Endodermal cell (in vitro differentiated cells): ENCODE measurements around the gene WNK2. TPM values are rescaled to one million over a fixed set of nuclear protein-coding genes. Genes with fewer than 3 reads are reported as not detected.

Experiments used
- DNase-seq: peaks from one replicate; pipeline ENCODE4 v3.0.0-alpha.2; 2017
- H3K27ac ChIP-seq: 2 replicates; pipeline ENCODE4 v1.5.1; 2013; ENCODE audit warnings: mild to moderate bottlenecking, low read depth, low read length, moderate library complexity
- H3K27me3 ChIP-seq: 2 replicates; pipeline ENCODE4 v1.6.1; 2013; ENCODE audit warnings: mild to moderate bottlenecking, low read length, moderate library complexity; ENCODE audit not compliant: insufficient read depth, control insufficient read depth, poor library complexity, severe bottlenecking
- H3K36me3 ChIP-seq: 2 replicates; pipeline ENCODE4 v1.7.0; 2013; ENCODE audit warnings: mild to moderate bottlenecking, low read length, moderate library complexity; ENCODE audit not compliant: control insufficient read depth, insufficient read depth
- H3K4me1 ChIP-seq: one replicate; pipeline ENCODE4 v1.7.0; 2013; ENCODE audit warnings: low read length; ENCODE audit not compliant: control insufficient read depth, insufficient read depth
- H3K4me3 ChIP-seq: 2 replicates; pipeline ENCODE4 v1.5.1; 2013; ENCODE audit warnings: mild to moderate bottlenecking, low read length, moderate library complexity
- H3K9ac ChIP-seq: 2 replicates; pipeline ENCODE4 v1.6.1; 2013; ENCODE audit warnings: mild to moderate bottlenecking, low read length, moderate library complexity; ENCODE audit not compliant: poor library complexity, severe bottlenecking; ENCODE audit errors: extremely low read depth
- H3K9me3 ChIP-seq: 2 replicates; pipeline ENCODE4 v1.6.1; 2013; ENCODE audit warnings: mild to moderate bottlenecking, low read length, moderate library complexity; ENCODE audit not compliant: control insufficient read depth
- H3K27ac Mint-ChIP-seq: 2 replicates; pipeline ENCODE4 v1.8.0; 2020; ENCODE audit warnings: mixed read lengths
- H3K27me3 Mint-ChIP-seq: 2 replicates; pipeline ENCODE4 v1.8.0; 2021; ENCODE audit warnings: mild to moderate bottlenecking, mixed read lengths; ENCODE audit not compliant: insufficient read depth
- H3K36me3 Mint-ChIP-seq: 2 replicates; pipeline ENCODE4 v1.8.0; 2020; ENCODE audit warnings: low read depth, mixed read lengths
- H3K4me1 Mint-ChIP-seq: 2 replicates; pipeline ENCODE4 v1.8.0; 2020; ENCODE audit warnings: mixed read lengths
- H3K4me3 Mint-ChIP-seq: 2 replicates; pipeline ENCODE4 v1.8.0; 2020; ENCODE audit warnings: mild to moderate bottlenecking, moderate library complexity, mixed read lengths
- H3K9me3 Mint-ChIP-seq: 2 replicates; pipeline ENCODE4 v1.8.0; 2020; ENCODE audit warnings: mild to moderate bottlenecking, mixed read lengths
- WGBS, 2 experiments: methylation state at CpG; one replicate each; pipeline versions ENCODE4 v1.1.5 to v1.1.7; 2013; ENCODE audit warnings: missing lambda C conversion rate in 2 of 2, mixed read lengths in 1 of 2; ENCODE audit not compliant: insufficient coverage in 1 of 2, insufficient read length in 1 of 2; 5-methylcytosine and 5-hydroxymethylcytosine counted together
- total RNA-seq, 2 donors: library from RNA; stranded (reverse); fragmentation: NEBNext Ultra II Directional in 1 of 2; extraction: Animal tissue kit (Norgen Biotek cat#: 25700) in 1 of 2; gene quantifications; 2 replicates in 1 of 2; 3 replicates in 1 of 2; pipeline ENCODE4 v1.2.1, GENCODE V29; 2021
- TF ChIP-seq, protein P1 (sequence below): fragments of 200-600 bp; sonication (generic); conservative IDR thresholded peaks from 2 replicates; pipeline ENCODE4 v1.5.0; 2021; ENCODE audit warnings: antibody characterized with exemption, mild to moderate bottlenecking

WNK2 gene
- total RNA-seq, 2 donors from 2014 or later, result 46.1 to 48.8 TPM

DNA sequence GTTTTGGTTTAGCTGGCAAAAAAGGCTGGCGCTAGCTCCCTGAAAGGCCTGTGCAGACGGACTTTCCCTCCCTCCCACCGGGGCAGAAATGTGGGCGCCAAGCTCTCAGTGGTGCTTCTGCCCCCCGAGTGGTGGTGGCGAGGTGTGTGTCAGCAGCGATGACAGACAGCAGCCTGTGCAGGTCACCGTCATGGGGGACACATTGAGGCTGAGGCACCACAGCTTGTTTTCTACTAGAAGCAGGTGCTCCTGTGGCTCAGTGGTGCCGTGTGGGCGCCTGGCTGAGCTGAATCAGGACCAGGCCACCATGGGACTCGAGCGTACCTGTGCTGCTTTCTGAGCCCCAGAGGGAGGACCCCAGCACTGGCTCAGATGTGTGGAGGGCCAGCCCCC lies 6.2 kb downstream of the WNK2 start:
- peaks cover 39% of the 10 kb centered on the region for H3K4me1 Mint-ChIP-seq

DNA sequence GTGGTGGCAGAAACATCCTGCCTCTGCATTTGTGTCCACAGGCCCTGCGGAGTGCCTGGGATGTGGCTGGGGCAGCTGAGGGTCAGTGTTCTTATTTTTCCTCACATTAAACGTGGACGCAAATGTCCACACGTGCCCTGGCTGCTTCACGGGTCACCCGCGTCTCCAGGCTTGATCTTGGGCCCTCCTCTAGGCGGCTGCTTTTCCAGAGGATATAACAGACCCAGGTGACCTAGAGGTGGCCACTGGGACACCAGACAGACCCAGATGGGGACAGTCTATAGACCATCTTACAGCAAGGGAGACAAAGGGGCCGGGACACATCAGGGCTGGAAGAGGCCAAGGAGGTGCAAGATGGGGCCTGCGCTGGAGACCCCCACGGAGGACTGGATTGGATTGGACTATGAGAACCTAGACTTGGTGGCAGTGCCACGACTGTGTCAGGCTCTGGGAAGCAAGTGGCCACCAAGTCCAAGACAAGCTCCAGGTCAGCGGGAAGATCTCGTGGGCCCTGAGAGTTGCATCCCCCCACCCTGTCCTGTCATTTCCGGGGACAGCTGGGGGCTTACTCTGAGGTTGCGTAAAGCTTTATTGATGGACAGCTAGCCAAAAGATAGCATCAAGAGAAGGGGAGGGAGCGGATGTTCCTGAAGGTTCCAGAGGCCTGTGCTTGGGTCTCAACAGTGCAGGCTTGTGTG lies 6.9 kb downstream of the WNK2 start:
- Histone ChIP-seq H3K27me3 (peaks cover 4% of the 10 kb centered on the region), H3K9me3 (no peaks in the 10 kb centered on the region), H3K4me3 (no peak overlapping the region), H3K36me3 (no peaks in the 10 kb centered on the region), H3K27ac (no peak overlapping the region), H3K4me1 (peaks cover 3% of the 10 kb centered on the region), H3K9ac (no peak overlapping the region)
- peak overlapping the region; percentile 16 for H3K27ac Mint-ChIP-seq
- TF ChIP-seq, protein P1, sequence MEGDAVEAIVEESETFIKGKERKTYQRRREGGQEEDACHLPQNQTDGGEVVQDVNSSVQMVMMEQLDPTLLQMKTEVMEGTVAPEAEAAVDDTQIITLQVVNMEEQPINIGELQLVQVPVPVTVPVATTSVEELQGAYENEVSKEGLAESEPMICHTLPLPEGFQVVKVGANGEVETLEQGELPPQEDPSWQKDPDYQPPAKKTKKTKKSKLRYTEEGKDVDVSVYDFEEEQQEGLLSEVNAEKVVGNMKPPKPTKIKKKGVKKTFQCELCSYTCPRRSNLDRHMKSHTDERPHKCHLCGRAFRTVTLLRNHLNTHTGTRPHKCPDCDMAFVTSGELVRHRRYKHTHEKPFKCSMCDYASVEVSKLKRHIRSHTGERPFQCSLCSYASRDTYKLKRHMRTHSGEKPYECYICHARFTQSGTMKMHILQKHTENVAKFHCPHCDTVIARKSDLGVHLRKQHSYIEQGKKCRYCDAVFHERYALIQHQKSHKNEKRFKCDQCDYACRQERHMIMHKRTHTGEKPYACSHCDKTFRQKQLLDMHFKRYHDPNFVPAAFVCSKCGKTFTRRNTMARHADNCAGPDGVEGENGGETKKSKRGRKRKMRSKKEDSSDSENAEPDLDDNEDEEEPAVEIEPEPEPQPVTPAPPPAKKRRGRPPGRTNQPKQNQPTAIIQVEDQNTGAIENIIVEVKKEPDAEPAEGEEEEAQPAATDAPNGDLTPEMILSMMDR, result no peak
- peaks cover 5% of the 10 kb centered on the region for H3K36me3 Mint-ChIP-seq
- peaks cover 6% of the 10 kb centered on the region for H3K27me3 Mint-ChIP-seq
- H3K4me1 Mint-ChIP-seq, result peaks cover 36% of the 10 kb centered on the region
- no peak overlapping the region for H3K4me3 Mint-ChIP-seq
- DNase-seq, result no peak
- no peaks in the 10 kb centered on the region for H3K9me3 Mint-ChIP-seq
- WGBS, 2 experiments, result 93 to 96% methylated on average over 16 to 17 of the region's 17 CpGs

More for the DNA sequence above, 6.2 kb downstream of the WNK2 start:
- H3K27ac ChIP-seq, result no peak overlapping the region
- DNase-seq, result no peak
- no peak overlapping the region for H3K4me3 ChIP-seq
- WGBS, 2 experiments, result 95 to 97% methylated on average over 9 to 12 of the region's 12 CpGs
- TF ChIP-seq, protein P1, result no peak
- no peak overlapping the region for H3K27ac Mint-ChIP-seq
- no peaks in the 10 kb centered on the region for H3K9me3 ChIP-seq
- peaks cover 11% of the 10 kb centered on the region for H3K27me3 ChIP-seq
- H3K9me3 Mint-ChIP-seq, result no peaks in the 10 kb centered on the region
- peaks cover 5% of the 10 kb centered on the region for H3K36me3 Mint-ChIP-seq
- peaks cover 11% of the 10 kb centered on the region for H3K27me3 Mint-ChIP-seq
- no peaks in the 10 kb centered on the region for H3K36me3 ChIP-seq
- H3K4me3 Mint-ChIP-seq, result no peak overlapping the region
- H3K9ac ChIP-seq, result no peak overlapping the region
- peaks cover 3% of the 10 kb centered on the region for H3K4me1 ChIP-seq

DNA sequence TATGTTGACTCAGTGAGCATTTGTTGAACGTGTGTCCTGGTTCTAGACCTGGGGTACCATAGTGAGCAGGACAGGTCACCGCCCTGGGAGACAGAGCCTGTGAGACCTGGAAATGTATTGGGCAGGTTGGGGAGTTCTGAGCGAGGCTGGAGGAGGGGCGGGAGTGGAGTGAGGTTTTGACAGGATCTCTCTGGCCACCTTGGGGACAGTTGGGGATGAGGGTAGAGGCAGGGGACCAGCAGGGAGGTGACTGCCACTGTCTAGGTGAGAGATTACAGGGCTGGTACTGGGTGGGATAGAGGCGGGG lies 7.4 kb downstream of the WNK2 start:
- WGBS, 2 experiments, result 92 to 97% methylated on average over 3 to 5 of the region's 5 CpGs

More for the DNA sequence above, 7.4 kb downstream of the WNK2 start:
- H3K27me3 Mint-ChIP-seq, result peaks cover 2% of the 10 kb centered on the region
- H3K9me3 ChIP-seq, result no peaks in the 10 kb centered on the region
- DNase-seq, result no peak
- no peak overlapping the region for H3K9ac ChIP-seq
- H3K4me3 Mint-ChIP-seq, result no peak overlapping the region
- peaks cover 3% of the 10 kb centered on the region for H3K4me1 ChIP-seq
- TF ChIP-seq, protein P1, result no peak
- peaks cover 32% of the 10 kb centered on the region for H3K4me1 Mint-ChIP-seq
- H3K36me3 ChIP-seq, result no peaks in the 10 kb centered on the region
- peak overlapping the region; percentile 16 for H3K27ac Mint-ChIP-seq
- no peak overlapping the region for H3K27ac ChIP-seq
- H3K9me3 Mint-ChIP-seq, result no peaks in the 10 kb centered on the region
- H3K4me3 ChIP-seq, result no peak overlapping the region
- H3K27me3 ChIP-seq, result no peaks in the 10 kb centered on the region
- peaks cover 5% of the 10 kb centered on the region for H3K36me3 Mint-ChIP-seq
